ENCODE measurements around the gene SMYD3.

The SMYD3 gene

DNA sequence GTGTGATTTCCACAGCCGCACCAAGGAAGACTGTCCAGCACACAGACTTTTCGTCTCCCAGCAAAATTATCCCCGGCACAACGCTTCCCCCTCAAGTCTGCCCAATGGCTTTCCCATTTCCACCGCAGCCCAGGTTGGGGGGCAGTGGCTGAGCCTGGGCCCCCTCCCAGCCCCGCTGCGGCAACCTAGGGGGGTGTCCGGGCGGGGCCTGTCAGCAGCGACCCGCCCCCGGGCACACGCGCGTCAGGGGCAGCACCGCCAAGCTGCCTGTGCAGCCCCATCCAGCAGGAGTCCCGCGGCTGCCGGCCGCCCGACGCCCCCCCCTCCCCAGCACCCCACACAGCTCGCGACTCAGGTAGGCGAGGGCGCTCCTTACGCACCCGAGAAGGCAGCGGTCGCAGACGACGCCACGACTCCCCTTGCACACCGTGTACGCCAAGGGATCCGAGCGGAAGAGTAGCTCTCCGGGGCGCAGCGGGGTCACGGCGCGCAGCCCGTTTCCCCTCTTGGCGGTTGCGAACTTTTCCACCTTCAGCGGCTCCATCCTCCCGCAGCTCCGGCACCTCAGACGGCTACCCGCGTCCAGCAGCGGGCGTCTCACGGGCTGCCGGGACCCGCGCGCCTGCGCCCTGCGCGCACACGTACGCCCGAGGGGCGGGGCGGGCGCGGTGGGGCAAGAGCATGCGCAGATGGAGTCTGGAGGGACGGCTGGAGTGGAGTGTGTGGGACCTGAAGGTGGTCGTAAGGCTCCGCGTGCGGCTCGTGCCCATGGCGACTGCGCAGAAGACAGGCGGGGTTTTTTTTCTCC, at the start of gene SMYD3:
SMYD3 (minus strand) TSS at position 606 of the 808 bp plus-strand sequence.
- DNase-seq: peak; percentile 80

DNA sequence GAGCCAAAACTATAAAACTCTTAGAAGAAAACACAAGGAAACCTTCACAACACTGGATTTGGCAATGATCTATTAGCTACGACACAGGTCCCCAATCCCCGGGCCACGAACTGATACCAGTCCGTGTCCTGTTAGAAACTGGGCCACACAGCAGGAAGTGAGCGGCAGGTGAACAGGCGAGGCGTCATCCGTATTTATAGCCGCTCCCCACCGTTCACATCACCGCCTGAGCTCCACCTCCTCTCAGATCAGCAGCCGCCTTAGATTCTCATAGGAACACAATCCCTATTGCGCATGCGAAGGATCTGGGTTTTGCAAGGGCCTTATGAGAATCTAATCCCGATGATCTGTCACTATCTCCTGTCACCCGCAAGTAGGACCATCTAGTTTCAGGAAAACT, 47.1 kb upstream of the SMYD3 start:
- no peak for DNase-seq

GRCh38 chr1:246552110-246552509, 45.0 kb upstream of the SMYD3 start:
- DNase-seq: no peak

DNA sequence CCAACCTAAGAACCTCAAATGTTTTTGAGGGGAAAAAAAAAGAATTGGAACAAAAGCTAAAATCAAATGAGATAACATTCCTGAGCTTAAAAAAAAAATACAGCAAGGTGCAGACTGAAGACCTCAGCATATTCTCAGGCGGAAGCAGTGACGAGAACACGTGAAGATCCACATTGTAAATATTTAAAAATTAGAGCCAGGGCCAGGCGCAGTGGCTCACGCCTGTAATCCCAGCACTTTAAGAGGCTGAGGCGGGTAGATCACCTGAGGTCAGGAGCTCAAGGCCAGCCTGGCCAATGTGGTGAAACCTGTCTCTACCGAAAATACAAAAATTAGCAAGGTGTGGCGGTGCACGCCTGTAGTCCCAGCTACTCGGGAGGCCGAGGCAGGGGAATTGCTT, 43.3 kb upstream of the SMYD3 start:
- DNase-seq: no peak

- no peak for DNase-seq
Observed at GRCh38 chr1:246549665-246550064, 42.6 kb upstream of the SMYD3 start.

DNA sequence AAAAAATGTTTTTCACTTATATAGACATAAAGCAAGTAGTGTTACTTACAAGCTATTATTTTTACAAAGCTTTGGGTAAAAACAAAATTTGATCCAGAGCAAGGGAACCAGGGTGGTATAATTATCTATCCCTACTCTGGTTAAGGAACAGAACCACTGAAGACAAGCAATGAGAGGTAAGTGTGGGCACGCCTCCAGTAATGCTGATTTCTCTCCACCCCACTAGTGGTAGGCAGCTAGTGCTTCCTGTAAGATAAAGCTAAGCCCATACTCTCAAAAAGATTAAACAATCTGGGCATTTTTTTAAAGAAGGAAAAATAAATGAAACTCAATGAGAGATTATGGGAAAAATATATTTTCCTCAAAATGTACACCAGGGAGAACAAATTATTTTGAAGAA, 36.9 kb upstream of the SMYD3 start:
- no peak for DNase-seq

DNA sequence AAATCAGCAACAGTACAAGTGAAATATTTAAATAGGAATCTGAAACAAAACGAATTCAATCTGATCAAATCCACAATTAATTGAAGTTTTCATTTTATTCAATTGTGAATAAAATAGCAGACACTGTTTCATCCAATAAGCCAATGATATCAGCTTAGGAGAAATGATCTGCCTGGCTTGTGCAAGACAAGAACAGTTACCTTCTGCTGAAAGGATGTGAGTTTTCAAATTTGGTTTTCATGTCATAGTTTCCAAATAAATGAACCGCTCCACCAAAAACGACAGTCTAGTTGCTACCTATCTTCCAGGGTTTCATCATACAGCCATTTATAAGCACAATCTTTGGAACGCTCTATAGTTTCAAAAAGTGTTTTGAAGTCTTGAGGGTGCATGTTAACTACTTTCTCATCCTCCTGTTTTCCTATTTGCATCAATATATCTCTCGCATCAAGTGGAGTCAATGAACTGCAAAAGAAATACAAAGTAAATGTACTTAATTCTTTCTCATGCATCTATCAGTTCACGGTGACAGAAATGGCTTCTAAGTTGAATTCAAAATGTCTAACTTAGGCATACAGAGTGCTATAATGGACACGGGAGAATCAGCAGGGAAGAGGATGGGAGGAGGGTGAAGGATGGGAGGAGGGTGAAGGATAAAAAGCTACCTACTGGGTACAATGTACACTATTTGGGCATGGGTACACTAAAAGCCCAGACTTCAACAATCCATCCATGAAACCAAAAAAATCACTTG, 33.8 kb upstream of the SMYD3 start:
- DNase-seq: no peak

- DNase-seq: no peak
Observed at GRCh38 chr1:246537887-246538286, 30.8 kb upstream of the SMYD3 start.

DNA sequence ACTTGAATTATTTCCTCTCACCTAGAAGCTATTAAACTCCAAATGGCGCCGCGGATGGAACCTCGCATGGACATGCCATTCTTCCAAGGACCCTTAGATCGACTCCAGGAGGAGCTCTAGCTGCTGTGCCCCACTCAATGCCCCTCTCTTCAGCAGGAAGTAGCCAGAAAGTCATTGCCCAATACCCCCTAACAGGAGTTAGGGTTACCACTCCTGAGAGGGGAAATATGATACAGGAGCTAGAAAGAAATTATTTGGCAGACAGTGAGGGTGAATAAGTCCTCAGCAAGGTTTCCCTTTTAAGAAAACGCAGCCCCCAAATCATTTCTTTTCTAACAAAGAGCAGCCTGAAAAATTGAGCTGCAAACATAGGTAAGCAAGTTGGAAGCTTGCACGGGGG, 30.4 kb upstream of the SMYD3 start:
- DNase-seq: no peak

- no peak for DNase-seq
Observed at GRCh38 chr1:246534114-246534513, 27.0 kb upstream of the SMYD3 start.

DNA sequence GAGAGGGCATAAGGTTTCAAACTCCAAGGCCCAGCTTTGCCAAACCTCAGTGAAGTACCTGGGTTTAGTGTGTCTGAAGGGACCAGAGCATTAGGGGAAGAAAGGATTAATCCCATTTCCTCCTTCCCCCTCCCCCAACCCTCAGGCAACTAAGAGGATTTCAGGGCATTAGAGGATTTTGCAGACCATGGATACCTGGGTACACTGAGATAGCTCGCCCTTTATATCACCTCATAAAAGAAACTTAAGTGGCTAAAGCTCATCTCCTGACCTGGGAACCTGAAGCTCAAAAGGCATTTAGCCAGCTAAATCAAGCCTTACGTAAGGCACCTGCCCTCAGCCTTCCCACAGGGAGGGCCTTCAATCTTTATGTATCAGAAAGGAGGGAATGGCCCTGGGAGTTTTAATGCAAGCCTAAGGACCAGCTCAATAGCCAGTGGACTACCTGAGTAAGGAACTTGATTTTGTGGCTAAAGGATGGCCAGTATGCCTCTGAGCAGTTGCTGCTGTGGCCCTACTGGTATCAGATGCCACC, 26.4 kb upstream of the SMYD3 start:
- no peak for DNase-seq

- DNase-seq: no peak
Observed at GRCh38 chr1:246532519-246532918, 25.4 kb upstream of the SMYD3 start.

- DNase-seq: no peak
Observed at GRCh38 chr1:246530482-246530881, 23.4 kb upstream of the SMYD3 start.

- DNase-seq: no peak
Observed at GRCh38 chr1:246528933-246529731, 22.1 kb upstream of the SMYD3 start.

- DNase-seq: no peak
Observed at GRCh38 chr1:246527402-246528088, 20.5 kb upstream of the SMYD3 start.

GRCh38 chr1:246526915-246527314, 19.8 kb upstream of the SMYD3 start:
- no peak for DNase-seq

GRCh38 chr1:246526380-246526779, 19.3 kb upstream of the SMYD3 start:
- no peak for DNase-seq

- DNase-seq: no peak
Observed at GRCh38 chr1:246519514-246519913, 12.4 kb upstream of the SMYD3 start.

DNA sequence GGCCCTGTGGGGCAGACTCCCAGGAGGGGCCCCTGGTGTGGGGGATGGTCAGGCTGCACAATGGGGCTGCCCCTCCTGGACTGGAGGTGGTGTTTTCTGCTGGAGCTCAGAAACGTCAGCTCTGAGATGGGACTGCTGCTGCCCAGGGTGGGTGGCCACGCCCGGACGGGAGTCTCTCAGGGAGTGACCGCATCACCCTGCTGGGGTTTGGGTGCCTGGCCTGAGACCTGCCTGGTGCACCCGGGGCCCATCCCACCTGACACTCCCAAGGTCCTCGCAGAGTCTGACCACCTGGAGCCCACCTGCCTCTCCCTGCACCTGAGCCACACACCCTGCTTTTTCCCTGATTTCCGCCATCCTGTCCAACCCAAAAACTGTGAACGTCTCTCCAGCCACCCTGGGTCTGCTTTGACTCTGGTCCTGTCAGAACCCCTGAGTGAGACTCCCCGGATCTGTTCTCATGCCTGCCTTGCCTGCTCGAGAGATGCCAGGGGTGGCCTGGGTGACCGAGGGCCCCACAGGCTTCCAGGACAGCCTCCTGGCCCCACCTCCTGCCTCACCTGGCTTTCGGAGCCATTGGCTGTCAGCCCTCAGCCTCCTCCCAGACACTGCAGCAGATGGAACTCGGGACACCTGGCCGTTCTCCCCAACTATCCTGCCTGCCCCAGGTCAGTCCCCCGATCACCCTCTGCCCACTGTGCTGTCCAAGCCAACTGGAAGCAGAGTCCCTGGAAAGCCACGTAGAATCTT, 11.6 kb upstream of the SMYD3 start:
- no peak for DNase-seq

DNA sequence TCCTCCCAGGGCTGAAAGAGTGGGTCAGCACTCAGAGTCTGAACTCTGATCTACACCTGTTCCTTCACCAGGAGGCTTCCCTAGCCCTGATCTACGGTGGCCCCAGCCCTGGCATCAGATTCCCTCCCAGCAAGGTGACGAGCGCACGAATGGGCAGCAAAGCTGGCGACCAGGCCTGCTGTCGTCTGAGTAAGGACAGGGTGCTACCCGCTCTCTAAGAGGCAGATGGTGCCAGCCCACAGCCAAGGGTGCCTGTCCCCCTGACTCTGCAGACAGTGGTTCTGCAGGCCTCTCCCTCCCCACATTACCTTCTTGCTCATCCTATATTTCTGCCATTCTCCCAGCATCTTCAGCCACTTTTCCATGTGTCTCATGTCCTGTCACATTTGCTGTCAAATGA, 10.3 kb upstream of the SMYD3 start:
- no peak for DNase-seq

DNA sequence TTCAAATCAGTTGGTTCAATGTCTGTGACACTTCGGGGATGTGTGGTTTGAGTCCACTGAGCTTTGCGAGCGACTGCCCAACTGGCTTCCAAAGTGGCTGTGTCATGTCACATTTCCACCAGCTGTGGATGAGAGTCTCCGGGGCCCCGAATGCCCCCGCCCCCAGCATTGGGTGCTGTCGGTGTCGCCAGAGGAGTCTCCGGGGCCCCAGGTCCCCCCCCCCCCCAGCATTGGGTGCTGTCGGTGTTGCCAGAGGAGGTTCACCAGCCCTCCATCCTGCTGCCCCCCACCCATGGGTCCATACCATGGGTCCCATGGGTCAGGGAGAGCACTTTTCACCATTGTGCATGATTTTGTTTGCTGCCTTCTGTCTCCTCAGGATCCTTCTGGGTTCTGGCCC, 9.0 kb upstream of the SMYD3 start:
- no peak for DNase-seq

Data from fibroblast of skin of right quadriceps (primary cell).